IPS DF 4.7 (cell line): ENCODE results near the gene PBX2.
"Not testable (repeated sequence)": the region's sequence is repeated elsewhere in the genome, so short reads cannot be mapped to it uniquely, and the experiment has no call there.

Experiments used
- DNase-seq: peaks from one replicate; pipeline ENCODE4 v3.0.0-alpha.2; 2013; ENCODE audit warnings: low spot score; ENCODE audit errors: extremely low read depth

PBX2 gene

GRCh38 chr6:32151863-32152768, 37.9 kb downstream of the PBX2 start, which contains the start of gene PRRT1:
PRRT1 (minus strand) TSS chr6:32151939; CDS start chr6:32151827, 112 bp downstream.
- no peak for DNase-seq

- no peak for DNase-seq
These were observed 38.7 kb downstream of the PBX2 start for GRCh38 chr6:32151181-32151862.

DNA sequence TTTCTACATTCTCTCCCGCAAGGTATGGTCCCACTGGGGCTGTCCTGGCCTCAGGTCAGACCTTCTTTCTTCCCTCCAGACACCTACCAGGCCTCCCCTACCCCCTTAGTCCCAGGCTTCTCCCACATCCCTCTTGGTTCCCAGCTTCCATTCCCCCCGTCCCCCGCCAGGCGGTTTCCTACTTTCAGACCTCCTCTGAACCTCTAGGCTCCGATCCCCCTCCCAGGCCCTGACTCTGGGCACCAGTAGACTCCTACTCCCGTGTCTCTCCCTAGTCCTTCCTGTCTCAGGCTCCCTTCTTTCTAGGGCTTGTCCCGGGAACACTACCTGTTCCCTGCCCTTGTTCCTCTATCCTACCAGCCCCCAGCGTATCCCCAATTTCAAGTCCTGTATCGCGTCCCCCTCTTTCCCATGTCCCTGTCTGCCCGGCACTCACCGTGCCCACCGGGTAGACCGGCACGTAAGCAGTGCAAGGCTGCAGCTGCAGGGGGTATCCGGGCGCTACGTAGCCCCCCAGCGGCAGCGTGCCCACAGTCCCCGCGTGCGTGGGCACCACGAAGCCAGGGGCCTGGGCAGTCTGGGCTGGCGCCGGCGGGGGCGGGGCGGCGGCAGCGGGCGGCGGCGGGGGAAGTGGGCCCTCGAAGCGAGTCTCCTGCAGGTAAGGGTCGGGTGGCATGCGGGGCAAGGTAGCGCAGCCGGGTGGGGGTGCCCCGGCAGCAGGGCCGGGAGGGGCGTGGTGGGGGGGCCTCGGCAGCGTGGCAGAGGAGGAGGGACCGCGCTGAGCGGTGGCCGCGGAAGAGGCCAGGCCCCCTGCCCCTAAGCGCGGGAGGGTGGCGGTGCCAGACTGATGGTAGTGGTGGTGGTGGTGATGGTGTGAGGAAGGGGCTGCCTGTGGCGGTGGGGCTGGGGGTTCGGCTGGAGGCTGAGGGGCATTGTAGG, 39.8 kb downstream of the PBX2 start:
- no peak for DNase-seq

- no peak for DNase-seq
These were observed 40.8 kb downstream of the PBX2 start for GRCh38 chr6:32149092-32149755.

DNA sequence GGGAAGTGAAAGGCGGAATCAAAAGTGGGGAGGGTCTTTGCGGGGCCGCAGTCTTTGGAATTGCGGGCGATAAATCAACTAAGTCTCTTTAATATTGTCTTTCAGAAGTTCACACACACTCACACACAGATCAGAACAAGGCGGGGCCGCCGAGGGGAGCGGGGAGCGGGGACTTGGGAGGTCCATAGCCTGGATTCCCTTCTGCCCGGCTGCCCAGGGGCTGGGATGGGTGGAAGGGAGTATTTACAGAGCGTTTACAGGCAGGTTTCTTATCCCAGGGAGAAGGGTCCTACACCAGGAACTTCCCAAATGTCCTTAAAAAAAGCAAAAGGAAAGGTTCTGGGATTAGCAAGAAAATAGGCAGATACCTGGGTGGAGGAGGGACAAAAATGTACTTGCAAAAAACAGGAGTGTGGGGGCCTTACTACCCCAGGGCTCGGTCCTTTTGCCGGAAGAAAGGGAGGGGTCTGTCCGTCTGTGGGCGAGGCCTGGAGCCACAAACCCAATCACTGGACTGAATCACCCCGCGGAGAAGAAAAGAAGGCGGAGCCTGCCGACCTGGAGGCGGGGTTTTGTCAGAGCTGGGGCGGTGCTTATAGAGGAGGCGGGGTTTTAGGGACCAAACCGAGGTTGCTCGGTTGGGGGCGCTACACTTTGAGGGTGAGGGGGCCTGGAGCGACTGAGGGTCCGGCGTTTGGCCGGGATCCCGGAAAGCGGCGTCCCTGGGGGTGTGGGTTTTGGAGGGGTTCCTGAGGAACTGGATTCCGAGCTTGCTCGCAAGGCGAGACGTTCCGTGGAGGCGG, 41.5 kb downstream of the PBX2 start:
- DNase-seq: no peak

- DNase-seq: no peak
These were observed 42.4 kb downstream of the PBX2 start for GRCh38 chr6:32147401-32148132.

DNA sequence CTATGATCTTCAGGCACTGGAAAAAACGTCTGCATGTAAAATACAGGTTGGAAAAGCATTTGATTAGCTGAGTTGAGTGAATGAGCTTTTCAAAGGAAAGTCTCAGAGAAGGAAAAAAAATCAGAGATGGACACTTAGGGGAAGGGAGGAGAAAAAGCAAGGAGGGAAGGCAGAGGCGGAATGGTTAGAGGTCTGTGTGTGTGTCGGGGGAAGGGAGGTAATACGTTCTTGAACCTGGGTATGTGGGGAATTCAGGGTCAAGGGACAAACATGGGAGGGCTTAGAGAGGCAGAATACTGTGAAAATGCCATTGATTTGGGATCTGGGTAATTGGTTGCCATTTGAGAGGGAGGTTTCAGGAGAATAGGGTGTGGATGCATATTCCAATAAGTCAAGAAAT, 43.3 kb downstream of the PBX2 start:
- DNase-seq: no peak

- DNase-seq: no peak
These were observed 43.7 kb downstream of the PBX2 start for GRCh38 chr6:32146287-32146686.

DNA sequence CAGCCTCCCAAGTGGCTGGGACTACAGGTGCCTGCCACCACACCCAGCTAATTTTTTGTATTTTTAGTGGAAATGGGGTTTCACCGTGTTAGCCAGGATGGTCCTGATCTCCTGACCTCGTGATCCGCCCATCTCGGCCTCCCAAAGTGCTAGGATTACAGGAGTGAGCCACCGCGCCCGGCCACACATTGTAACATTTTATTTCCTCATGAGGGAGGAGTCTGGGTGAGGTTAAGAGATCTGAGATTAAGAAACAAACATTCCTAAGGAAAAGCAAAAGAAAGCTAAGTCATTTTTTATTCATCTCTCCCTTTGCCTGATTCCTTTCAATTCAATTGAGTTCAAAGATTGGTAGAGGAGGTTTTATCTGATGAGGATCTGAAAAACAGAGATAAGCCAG, 45.8 kb downstream of the PBX2 start:
- not testable (repeated sequence) for DNase-seq

- no peak for DNase-seq
These were observed 49.5 kb downstream of the PBX2 start for GRCh38 chr6:32140420-32141046.

DNA sequence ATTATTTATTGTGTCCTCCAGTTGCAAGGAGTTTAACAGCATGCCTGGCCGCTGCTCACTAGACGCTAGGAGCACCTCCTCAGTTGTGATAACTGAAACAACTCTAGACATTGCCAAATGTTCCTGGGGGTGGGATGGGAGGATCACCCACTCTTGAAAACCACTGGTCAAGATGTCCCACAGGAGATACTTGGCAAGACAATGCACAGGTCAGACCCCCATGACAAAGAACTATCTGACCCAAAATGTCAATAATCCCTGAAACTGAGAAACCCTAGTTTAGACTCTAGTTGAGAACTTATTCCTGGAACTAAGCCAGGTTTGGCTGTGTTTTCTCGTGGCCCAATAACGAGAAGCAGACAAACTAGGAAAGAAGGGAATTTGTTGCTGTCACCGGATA, 50.4 kb downstream of the PBX2 start:
- no peak for DNase-seq

DNA sequence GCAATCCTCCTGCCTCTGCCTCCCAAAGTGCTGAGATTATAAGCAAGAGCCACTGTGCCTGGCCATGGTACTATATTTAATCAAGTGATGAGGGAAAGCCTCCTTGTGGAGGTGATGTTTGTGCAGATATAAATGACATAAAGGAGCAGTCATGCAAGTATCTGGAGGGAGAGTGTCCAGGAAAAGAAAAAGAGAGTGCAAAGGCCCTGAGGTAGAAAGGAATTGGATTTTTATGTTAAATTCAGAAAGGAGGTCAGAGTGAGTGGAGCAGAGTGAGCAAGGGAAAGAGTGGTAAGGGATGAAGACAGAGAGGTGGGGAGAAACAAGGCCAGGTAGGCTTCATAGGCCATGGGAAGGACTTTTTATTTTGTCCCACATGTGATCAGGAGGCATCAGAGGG, 52.5 kb downstream of the PBX2 start:
- no peak for DNase-seq
